H1 (cell line): ENCODE results near the gene PRSS2. TPM values are rescaled to one million over a fixed set of nuclear protein-coding genes. Genes with fewer than 3 reads are reported as not detected.
A peak's percentile ranks its signal among the peaks of the same experiment; 100 is the strongest.

Experiments
- CBX5 ChIP-seq: fragments of 300-800, 300-1000 bp; sonication (generic); IDR thresholded peaks from 2 replicates; pipeline ENCODE4 v1.7.1; 2016; ENCODE audit warnings: antibody characterized with exemption, low read length, low read depth
- FOSL1 ChIP-seq: IDR thresholded peaks from 2 replicates; pipeline ENCODE4 v1.6.1; 2011; ENCODE audit warnings: mild to moderate bottlenecking, low read depth, low read length, moderate library complexity; ENCODE audit not compliant: insufficient read depth
- JUND ChIP-seq: IDR thresholded peaks from 2 replicates; pipeline ENCODE4 v1.6.1; 2011; ENCODE audit warnings: mild to moderate bottlenecking, improper control_type of control experiment, low read length
- KDM1A ChIP-seq: fragments of 200-600, 300-600 bp; sonication (generic); IDR thresholded peaks from 2 replicates; pipeline ENCODE4 v1.7.1; 2016; ENCODE audit warnings: mild to moderate bottlenecking, low read length, borderline replicate concordance
- POU5F1 ChIP-seq: IDR thresholded peaks from 2 replicates; pipeline ENCODE4 v1.6.1; 2011; ENCODE audit warnings: low read depth, mild to moderate bottlenecking, low read length, moderate library complexity
- RNF2 ChIP-seq: fragments of 200-900, 300-1000 bp; sonication (generic); IDR thresholded peaks from 2 replicates; pipeline ENCODE4 v1.7.1; 2016; ENCODE audit warnings: borderline replicate concordance, low read depth, mild to moderate bottlenecking, antibody characterized with exemption, low read length; ENCODE audit not compliant: poor library complexity, severe bottlenecking; ENCODE audit errors: missing control alignments
- SAP30 ChIP-seq: fragments of 300-600 bp; sonication (generic); IDR thresholded peaks from 2 replicates; pipeline ENCODE4 v1.7.1; 2012; ENCODE audit warnings: low read length, moderate library complexity, mild to moderate bottlenecking, inconsistent platforms; ENCODE audit not compliant: insufficient read depth, insufficient replicate concordance
- TCF12 ChIP-seq: IDR thresholded peaks from 2 replicates; pipeline ENCODE4 v1.6.1; 2011; ENCODE audit warnings: low read depth, mild to moderate bottlenecking, low read length
- polyA plus RNA-seq, 7 experiments: library from polyadenylated mRNA; depleted of rRNA in 3 of 7; stranded (reverse) in 5 of 7; unstranded in 2 of 7; fragments of >200 nt in 5 of 7; fragments of 200-250 nt in 2 of 7; gene quantifications; 1 replicate in 5 of 7; 2 replicates in 1 of 7; 4 replicates in 1 of 7; pipeline versions ENCODE4 v1.2.1 to v1.2.3, GENCODE V29; 2011 to 2013; ENCODE audit warnings: missing spikeins in 2 of 7, mixed read lengths in 2 of 7
- total RNA-seq: library from RNA; stranded (reverse); fragmentation: NEBNext Ultra II Directional; extraction: Animal tissue kit (Norgen Biotek cat#: 25700); gene quantifications from 2 replicates; pipeline ENCODE4 v1.2.1, GENCODE V29; 2021
- TF ChIP-seq, protein P1 (sequence below): IDR thresholded peaks from 2 replicates; pipeline ENCODE4 v1.6.1; 2012; ENCODE audit warnings: inconsistent platforms

The PRSS2 gene
- total and polyA plus RNA-seq, 2 of the 8 experiments (the other 6 are each of a cell fraction or from before 2014, with no cell fraction given) = not detected

GRCh38 chr7:142796501-142797390, 26.0 kb downstream of the PRSS2 start (continued):
- TF ChIP-seq, protein P1, sequence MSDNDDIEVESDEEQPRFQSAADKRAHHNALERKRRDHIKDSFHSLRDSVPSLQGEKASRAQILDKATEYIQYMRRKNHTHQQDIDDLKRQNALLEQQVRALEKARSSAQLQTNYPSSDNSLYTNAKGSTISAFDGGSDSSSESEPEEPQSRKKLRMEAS = peak; percentile 57; the same call in 1 of the 2 replicates
- no peak for TF ChIP-seq CBX5
- TF ChIP-seq TCF12 = no peak
- no peak for TF ChIP-seq RNF2
- no peak for TF ChIP-seq KDM1A
- TF ChIP-seq SAP30 = no peak
- TF ChIP-seq POU5F1 = no peak
- no peak for TF ChIP-seq JUND
- TF ChIP-seq FOSL1 = no peak
- TF ChIP-seq, all 59 proteins: peak for 8
